GM12801 (cell line): ENCODE measurements around the gene NRL.

Experiments used
- CTCF ChIP-seq: IDR thresholded peaks from one replicate; pipeline ENCODE4 v1.5.1; 2011; ENCODE audit warnings: control low read depth; ENCODE audit not compliant: insufficient read length; ENCODE audit errors: extremely low read depth

NRL gene

GRCh38 chr14:24141097-24141880 lies 26.5 kb upstream of the NRL start, which contains the start of gene EMC9:
EMC9 (minus strand) TSS chr14:24141591; CDS start chr14:24141304, 287 bp downstream.
- no peak for TF ChIP-seq CTCF

- no peak for TF ChIP-seq CTCF
Measured at GRCh38 chr14:24139272-24139934, 24.7 kb upstream of the NRL start.

GRCh38 chr14:24138396-24139271 lies 23.9 kb upstream of the NRL start:
- TF ChIP-seq CTCF: no peak

- TF ChIP-seq CTCF: no peak
Measured at GRCh38 chr14:24137529-24138395, 23.0 kb upstream of the NRL start.

- no peak for TF ChIP-seq CTCF
Measured at GRCh38 chr14:24136684-24137528, 22.2 kb upstream of the NRL start.

- no peak for TF ChIP-seq CTCF
Measured at GRCh38 chr14:24135834-24136683, 21.3 kb upstream of the NRL start, which contains the start of gene PSME1. PSME1 (plus strand) TSS chr14:24136194; CDS start chr14:24136263, 69 bp downstream.
